Retinal pigment epithelial cell (primary cell): ENCODE data around the gene TRDMT1.

ENCODE experiments used
- DNase-seq: peaks from one replicate; pipeline ENCODE4 v3.0.0-alpha.2; 2010; ENCODE audit warnings: low read depth
- H3K4me3 ChIP-seq: 2 replicates; pipeline ENCODE4 v1.5.1; 2011; ENCODE audit warnings: mild to moderate bottlenecking, low read length, control low read depth, moderate library complexity
- CTCF ChIP-seq: conservative IDR thresholded peaks from 2 replicates; pipeline ENCODE4 v1.5.1; 2011; ENCODE audit warnings: low read depth, low read length, control low read depth, inconsistent platforms

TRDMT1 gene

GRCh38 chr10:17190602-17191001 is 10.9 kb downstream of the TRDMT1 start:
- TF ChIP-seq CTCF: no peak
- no peak overlapping the region for H3K4me3 ChIP-seq
- no peak for DNase-seq

- no peak for DNase-seq
- H3K4me3 ChIP-seq: no peak overlapping the region
- TF ChIP-seq CTCF: no peak
Measured at GRCh38 chr10:17188644-17189172, 12.8 kb downstream of the TRDMT1 start.

- DNase-seq: no peak
- no peak for TF ChIP-seq CTCF
- H3K4me3 ChIP-seq: no peak overlapping the region
Measured at GRCh38 chr10:17185873-17186272, 15.6 kb downstream of the TRDMT1 start.

- TF ChIP-seq CTCF: no peak
- DNase-seq: no peak
- H3K4me3 ChIP-seq: no peak overlapping the region
Measured at GRCh38 chr10:17183110-17183509, 18.4 kb downstream of the TRDMT1 start.

GRCh38 chr10:17181751-17182150 is 19.7 kb downstream of the TRDMT1 start:
- DNase-seq: no peak
- TF ChIP-seq CTCF: no peak
- no peak overlapping the region for H3K4me3 ChIP-seq

- TF ChIP-seq CTCF: no peak
- DNase-seq: no peak
- no peak overlapping the region for H3K4me3 ChIP-seq
Measured at GRCh38 chr10:17181110-17181509, 20.4 kb downstream of the TRDMT1 start.

GRCh38 chr10:17179002-17179401 is 22.5 kb downstream of the TRDMT1 start:
- no peak overlapping the region for H3K4me3 ChIP-seq
- DNase-seq: no peak
- no peak for TF ChIP-seq CTCF
